T-helper 9 cell (primary cell): ENCODE data around the gene EFCAB14.
"Not testable (repeated sequence)": the region's sequence is repeated elsewhere in the genome, so short reads cannot be mapped to it uniquely, and the experiment has no call there.

ENCODE experiments used
- DNase-seq: peaks from one replicate; pipeline ENCODE4 v3.0.0-alpha.2; 2020
- total RNA-seq, 2 donors: gene quantifications; one replicate each; lab custom pipeline; 2026; lab: John Stamatoyannopoulos, UW

Gene EFCAB14
- 101 to 193 reads per million in 2 donors for total RNA-seq

- DNase-seq, result peak; percentile 100
Observed at GRCh38 chr1:46718727-46719622, at the start of gene EFCAB14. Gene EFCAB14 (minus strand): TSS chr1:46719114. CDS start chr1:46718087, 1,027 bp downstream.

- DNase-seq, result no peak
Observed at GRCh38 chr1:46768445-46768844, 49.5 kb upstream of the EFCAB14 start.

GRCh38 chr1:46767649-46768282 lies 48.9 kb upstream of the EFCAB14 start:
- DNase-seq, result no peak

- no peak for DNase-seq
Observed at GRCh38 chr1:46764402-46764801, 45.5 kb upstream of the EFCAB14 start.

- DNase-seq, result no peak
Observed at GRCh38 chr1:46761740-46762139, 42.8 kb upstream of the EFCAB14 start.

- DNase-seq, result no peak
Observed at GRCh38 chr1:46760558-46761166, 41.7 kb upstream of the EFCAB14 start.

GRCh38 chr1:46757956-46758528 lies 39.1 kb upstream of the EFCAB14 start:
- DNase-seq, result no peak

- no peak for DNase-seq
Observed at GRCh38 chr1:46757247-46757955, 38.5 kb upstream of the EFCAB14 start.

GRCh38 chr1:46755121-46755520 lies 36.2 kb upstream of the EFCAB14 start:
- no peak for DNase-seq

- DNase-seq, result not testable (repeated sequence)
Observed at GRCh38 chr1:46754707-46755106, 35.8 kb upstream of the EFCAB14 start.

GRCh38 chr1:46753985-46754384 lies 35.1 kb upstream of the EFCAB14 start:
- DNase-seq, result no peak

GRCh38 chr1:46749921-46750404 lies 31.0 kb upstream of the EFCAB14 start:
- DNase-seq, result no peak

GRCh38 chr1:46749404-46749803 lies 30.5 kb upstream of the EFCAB14 start:
- DNase-seq, result no peak

GRCh38 chr1:46747683-46748288 lies 28.9 kb upstream of the EFCAB14 start:
- no peak for DNase-seq

- no peak for DNase-seq
Observed at GRCh38 chr1:46742069-46742468, 23.2 kb upstream of the EFCAB14 start.

- no peak for DNase-seq
Observed at GRCh38 chr1:46735708-46736324, 16.9 kb upstream of the EFCAB14 start.

- not testable (repeated sequence) for DNase-seq
Observed at GRCh38 chr1:46728327-46728873, 9.5 kb upstream of the EFCAB14 start.

GRCh38 chr1:46725736-46726108 lies 6.8 kb upstream of the EFCAB14 start:
- DNase-seq, result no peak

- DNase-seq, result peak; percentile 49
Observed at GRCh38 chr1:46724991-46725735, 6.2 kb upstream of the EFCAB14 start.

GRCh38 chr1:46723901-46724300 lies 5.0 kb upstream of the EFCAB14 start:
- no peak for DNase-seq
